Measurements from ENCODE around the gene NLRC5. TPM values are rescaled to one million over a fixed set of nuclear protein-coding genes. Genes with fewer than 3 reads are reported as not detected.
A peak's percentile ranks its signal among the peaks of the same experiment; 100 is the strongest.
"Not testable (repeated sequence)": the region's sequence is repeated elsewhere in the genome, so short reads cannot be mapped to it uniquely, and the experiment has no call there.

NLRC5 gene
- total RNA-seq, 1 donor from 2014 or later, result 33.2 TPM

GRCh38 chr16:57069053-57069452, 79.7 kb downstream of the NLRC5 start:
- DNase-seq (ENCODE audit: extremely low read depth, low read depth, low spot score), result no peak

- DNase-seq (ENCODE audit: extremely low read depth, low read depth, low spot score), result no peak
These were observed 80.4 kb downstream of the NLRC5 start for GRCh38 chr16:57069635-57070370.

- DNase-seq (ENCODE audit: extremely low read depth, low read depth, low spot score), result no peak
These were observed 81.1 kb downstream of the NLRC5 start for GRCh38 chr16:57070424-57070823.

GRCh38 chr16:57071081-57071732, 81.8 kb downstream of the NLRC5 start:
- not testable (repeated sequence) for DNase-seq (ENCODE audit: extremely low read depth, low read depth, low spot score)

- DNase-seq (ENCODE audit: extremely low read depth, low read depth, low spot score), result peak; percentile 22
These were observed 82.7 kb downstream of the NLRC5 start for GRCh38 chr16:57071831-57072582.

- DNase-seq (ENCODE audit: extremely low read depth, low read depth, low spot score), result no peak
These were observed 83.4 kb downstream of the NLRC5 start for GRCh38 chr16:57072616-57073275.

GRCh38 chr16:57077714-57078113, 88.4 kb downstream of the NLRC5 start:
- no peak for DNase-seq (ENCODE audit: extremely low read depth, low read depth, low spot score)

GRCh38 chr16:57081744-57082143, 92.4 kb downstream of the NLRC5 start:
- DNase-seq (ENCODE audit: extremely low read depth, low read depth, low spot score), result no peak

- DNase-seq (ENCODE audit: extremely low read depth, low read depth, low spot score), result no peak
These were observed 93.3 kb downstream of the NLRC5 start for GRCh38 chr16:57082664-57083063.

- no peak for DNase-seq (ENCODE audit: extremely low read depth, low read depth, low spot score)
These were observed 94.2 kb downstream of the NLRC5 start for GRCh38 chr16:57083485-57084126.

GRCh38 chr16:57084257-57084770, 95.0 kb downstream of the NLRC5 start:
- DNase-seq (ENCODE audit: extremely low read depth, low read depth, low spot score), result peak; percentile 45

- DNase-seq (ENCODE audit: extremely low read depth, low read depth, low spot score), result no peak
These were observed 95.6 kb downstream of the NLRC5 start for GRCh38 chr16:57084996-57085395.

GRCh38 chr16:57087003-57087402, 97.6 kb downstream of the NLRC5 start:
- no peak for DNase-seq (ENCODE audit: extremely low read depth, low read depth, low spot score)

- DNase-seq (ENCODE audit: extremely low read depth, low read depth, low spot score), result no peak
These were observed 100.0 kb downstream of the NLRC5 start for GRCh38 chr16:57089406-57089805.

- DNase-seq (ENCODE audit: extremely low read depth, low read depth, low spot score), result no peak
These were observed 102.0 kb downstream of the NLRC5 start for GRCh38 chr16:57091200-57091974.

- DNase-seq (ENCODE audit: extremely low read depth, low read depth, low spot score), result no peak
These were observed 102.8 kb downstream of the NLRC5 start, which contains the start of gene CPNE2 for GRCh38 chr16:57091975-57092785. Gene CPNE2 (plus strand): TSS chr16:57092583. CDS start chr16:57110743, 18,160 bp downstream.

- no peak for DNase-seq (ENCODE audit: extremely low read depth, low read depth, low spot score)
These were observed 103.5 kb downstream of the NLRC5 start for GRCh38 chr16:57092786-57093411.

All from glomerular endothelial cell (primary cell).